ENCODE measurements around the gene SPEG. TPM values are rescaled to one million over a fixed set of nuclear protein-coding genes. Genes with fewer than 3 reads are reported as not detected.

Gene SPEG
- total and polyA plus RNA-seq, 4 experiments from 2014 or later: 0.15 to 9.0 (median 4.5) TPM

GRCh38 chr2:219513787-219514186 lies 79.1 kb downstream of the SPEG start:
- Histone ChIP-seq H3K27me3 (ENCODE audit: insufficient read depth, low read length) (peaks cover 10% of the 10 kb centered on the region), H3K4me1 (ENCODE audit: insufficient read depth, low read length) (peaks cover 25% of the 10 kb centered on the region), H3K36me3 (ENCODE audit: insufficient read depth, low read length) (no peaks in the 10 kb centered on the region), H3K4me3 (ENCODE audit: low read length in 2 of 2) (no peak overlapping the region), H3K27ac (ENCODE audit: low read depth, low read length) (no peak overlapping the region), H3K9me3 (ENCODE audit: control insufficient read depth in 1 of 2, low read length in 2 of 2) (no peaks in the 10 kb centered on the region)
- H3K4me3 Mint-ChIP-seq: peak overlapping the region in 5 of 8 donors; percentile 15 to 52 (median 26)
- no peak for DNase-seq
- H3K27ac Mint-ChIP-seq: peak overlapping the region in 1 of 7 donors; percentile 8
- H3K27me3 Mint-ChIP-seq: peaks cover 66 to 72% of the 10 kb centered on the region in 2 donors
- peaks cover 0 to 1% of the 10 kb centered on the region in 2 donors for H3K36me3 Mint-ChIP-seq
- CTCF ChIA-PET (ENCODE audit: partially characterized antibody): interaction anchor here (0.9 to 1.0 kb wide), 2 partner anchors 14 to 18 kb away, joined by 3 read pairs; a partner anchor contains a TSS
- peaks cover 9 to 33% (median 20%) of the 10 kb centered on the region in 4 donors for H3K4me1 Mint-ChIP-seq
- POLR2A ChIA-PET (ENCODE audit: partially characterized antibody): no interaction called here
- no peaks in the 10 kb centered on the region for H3K9me3 Mint-ChIP-seq
- intact Hi-C loops (cut with micrococcal nuclease): no loop called here

DNA sequence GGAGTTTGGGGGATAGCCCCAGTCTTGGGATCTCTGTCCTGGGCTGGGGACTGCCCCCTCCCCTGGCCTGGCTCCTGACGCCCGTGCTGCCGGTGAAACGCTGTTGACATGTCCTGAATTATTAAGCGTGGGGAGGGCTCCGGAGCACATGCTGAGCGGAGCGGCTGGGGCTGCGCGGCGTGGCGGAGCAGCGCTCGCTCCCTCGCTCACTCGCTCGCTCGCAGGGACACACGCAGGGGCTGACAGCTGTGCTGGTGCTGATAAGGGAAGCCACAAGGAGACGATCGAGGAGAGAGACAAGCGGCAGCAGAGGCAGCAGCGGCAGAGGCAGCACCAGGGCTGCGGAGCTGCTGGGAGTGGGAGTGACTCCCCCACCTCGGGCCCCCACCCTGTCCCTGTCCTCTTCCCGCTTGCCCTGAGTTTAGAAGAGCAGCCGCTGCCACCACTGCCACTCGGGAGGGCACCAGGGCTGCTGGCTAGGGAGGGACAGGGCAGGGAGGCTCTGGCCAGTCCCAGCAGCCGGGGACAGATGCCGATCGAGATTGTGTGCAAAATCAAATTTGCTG lies 79.6 kb downstream of the SPEG start, which contains the start of gene ASIC4:
TSS of gene ASIC4 (plus strand) at position 287 of the 566 bp plus-strand sequence. CDS start at position 530, 243 bp downstream.
- no peak for DNase-seq
- Mint-ChIP-seq H3K9me3 (no peaks in the 10 kb centered on the region), H3K27ac (peak within 1 kb of the TSS in 1 of 7 donors; percentile 8), H3K4me3 (peak within 1 kb of the TSS in 6 of 8 donors; percentile 15 to 67 (median 26)), H3K36me3 (peaks cover 0 to 1% of the 10 kb centered on the region in 2 donors), H3K27me3 (peaks cover 69 to 73% of the 10 kb centered on the region in 2 donors), H3K4me1 (peaks cover 10 to 33% (median 20%) of the 10 kb centered on the region in 4 donors)
- H3K27me3 ChIP-seq (ENCODE audit: insufficient read depth, low read length): peaks cover 10% of the 10 kb centered on the region
- peaks cover 24% of the 10 kb centered on the region for H3K4me1 ChIP-seq (ENCODE audit: insufficient read depth, low read length)
- H3K27ac ChIP-seq (ENCODE audit: low read depth, low read length): no peak within 1 kb of the TSS
- no peak within 1 kb of the TSS for H3K4me3 ChIP-seq (ENCODE audit: low read length in 2 of 2)
- intact Hi-C loops (cut with micrococcal nuclease): no loop called here
- H3K36me3 ChIP-seq (ENCODE audit: insufficient read depth, low read length): no peaks in the 10 kb centered on the region
- ChIA-PET CTCF (ENCODE audit: partially characterized antibody) (interaction anchor here (0.9 to 1.0 kb wide), 2 partner anchors 14 to 18 kb away, joined by 3 read pairs; a partner anchor contains a TSS), POLR2A (ENCODE audit: partially characterized antibody) (no interaction called here)
- H3K9me3 ChIP-seq (ENCODE audit: control insufficient read depth in 1 of 2, low read length in 2 of 2): no peaks in the 10 kb centered on the region

- peaks cover 67 to 73% of the 10 kb centered on the region in 2 donors for H3K27me3 Mint-ChIP-seq
- Histone ChIP-seq H3K4me3 (ENCODE audit: low read length in 2 of 2) (no peak overlapping the region), H3K9me3 (ENCODE audit: control insufficient read depth in 1 of 2, low read length in 2 of 2) (no peaks in the 10 kb centered on the region), H3K27ac (ENCODE audit: low read depth, low read length) (no peak overlapping the region), H3K27me3 (ENCODE audit: insufficient read depth, low read length) (peaks cover 10% of the 10 kb centered on the region), H3K4me1 (ENCODE audit: insufficient read depth, low read length) (peaks cover 19% of the 10 kb centered on the region), H3K36me3 (ENCODE audit: insufficient read depth, low read length) (no peaks in the 10 kb centered on the region)
- H3K9me3 Mint-ChIP-seq: no peaks in the 10 kb centered on the region
- DNase-seq: no peak
- H3K4me1 Mint-ChIP-seq: peaks cover 7 to 27% (median 15%) of the 10 kb centered on the region in 4 donors
- ChIA-PET POLR2A (ENCODE audit: partially characterized antibody) (no interaction called here), CTCF (ENCODE audit: partially characterized antibody) (interaction anchor here (2.3 kb wide), 1 partner anchor 15 kb away, joined by 13 read pairs; no protein-coding TSS in a partner anchor)
- intact Hi-C loops (cut with micrococcal nuclease): no loop called here
- no peaks in the 10 kb centered on the region for H3K36me3 Mint-ChIP-seq
- no peak overlapping the region for H3K27ac Mint-ChIP-seq
- H3K4me3 Mint-ChIP-seq: peak overlapping the region in 2 of 8 donors; percentile 15 to 17
These were observed 80.2 kb downstream of the SPEG start for GRCh38 chr2:219514836-219515235.

DNA sequence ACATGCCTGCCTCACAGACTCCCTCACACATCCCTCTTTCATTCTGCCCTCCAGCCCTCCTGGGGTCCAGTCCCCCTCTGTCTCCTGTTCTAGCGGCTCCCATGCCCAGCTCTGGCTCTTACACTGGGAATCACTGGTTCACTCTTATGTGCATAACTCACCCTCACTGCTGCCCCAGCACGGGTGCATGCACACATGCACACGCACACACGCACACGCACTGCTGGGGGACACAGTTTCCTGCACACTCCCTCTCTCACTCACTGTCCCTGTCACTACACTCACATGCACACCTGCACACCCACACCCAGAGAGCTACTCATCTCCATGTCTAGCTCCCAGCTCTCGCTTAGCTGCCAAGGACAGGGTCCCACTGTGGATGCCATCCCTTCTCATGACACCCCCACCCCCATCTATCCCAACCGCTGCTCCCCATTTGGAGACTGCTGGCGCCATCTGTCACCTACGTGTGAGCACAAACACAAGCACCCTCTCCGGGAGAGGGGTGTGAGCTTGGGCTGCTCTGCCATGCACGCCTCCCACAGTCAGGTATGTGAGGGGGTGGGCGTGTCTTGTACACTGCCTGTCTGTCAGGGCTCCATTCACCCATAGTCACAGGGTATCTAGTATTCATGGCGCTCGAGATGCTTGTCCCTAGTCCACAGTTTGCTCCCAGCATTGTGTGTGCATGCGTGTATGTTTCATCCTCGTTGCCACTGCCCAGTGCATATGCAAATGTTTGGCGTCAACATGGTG lies 81.4 kb downstream of the SPEG start:
- no peaks in the 10 kb centered on the region for H3K36me3 ChIP-seq (ENCODE audit: insufficient read depth, low read length)
- H3K27ac ChIP-seq (ENCODE audit: low read depth, low read length): no peak overlapping the region
- POLR2A ChIA-PET (ENCODE audit: partially characterized antibody): no interaction called here
- peaks cover 11% of the 10 kb centered on the region for H3K4me1 ChIP-seq (ENCODE audit: insufficient read depth, low read length)
- H3K9me3 Mint-ChIP-seq: no peaks in the 10 kb centered on the region
- no peak for DNase-seq
- H3K4me3 ChIP-seq (ENCODE audit: low read length in 2 of 2): no peak overlapping the region
- intact Hi-C loops (cut with micrococcal nuclease): no loop called here
- H3K4me1 Mint-ChIP-seq: peaks cover 4 to 19% (median 9%) of the 10 kb centered on the region in 4 donors
- H3K9me3 ChIP-seq (ENCODE audit: control insufficient read depth in 1 of 2, low read length in 2 of 2): no peaks in the 10 kb centered on the region
- no peaks in the 10 kb centered on the region for H3K36me3 Mint-ChIP-seq
- H3K27me3 Mint-ChIP-seq: peaks cover 70% of the 10 kb centered on the region in 2 donors
- H3K27me3 ChIP-seq (ENCODE audit: insufficient read depth, low read length): peaks cover 3% of the 10 kb centered on the region
- H3K27ac Mint-ChIP-seq: peak overlapping the region in 1 of 7 donors; percentile 65
- CTCF ChIA-PET (ENCODE audit: partially characterized antibody): interaction anchor here (1.5 to 2.3 kb wide), 2 partner anchors 14 to 21 kb away, joined by 4 to 13 read pairs; a partner anchor contains a TSS
- peak overlapping the region in 1 of 8 donors; percentile 50 for H3K4me3 Mint-ChIP-seq

DNA sequence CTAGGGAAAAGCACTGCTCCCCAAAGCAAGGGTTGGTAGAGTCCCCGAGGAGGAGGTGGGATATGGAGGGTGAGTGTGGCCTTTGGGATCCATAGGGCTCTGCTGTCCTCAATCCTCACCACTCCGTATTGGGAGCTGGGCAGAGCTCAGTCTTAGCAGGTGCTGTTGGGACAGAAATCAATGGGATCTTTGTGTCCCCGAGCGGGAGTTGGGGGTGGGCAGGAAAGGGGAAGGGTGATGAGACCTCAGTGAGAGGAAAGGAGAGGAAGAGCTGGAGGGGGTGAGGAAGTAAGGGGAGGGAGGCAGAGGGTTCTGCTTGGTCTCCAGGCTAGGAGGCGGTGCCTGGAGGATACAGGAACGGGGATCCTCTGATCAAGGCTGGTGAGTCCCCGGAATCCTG lies 82.2 kb downstream of the SPEG start:
- peaks cover 73% of the 10 kb centered on the region in 2 donors for H3K27me3 Mint-ChIP-seq
- POLR2A ChIA-PET (ENCODE audit: partially characterized antibody): interaction anchor here (0.9 kb wide), 1 partner anchor 7 kb away, joined by 3 read pairs; no protein-coding TSS in a partner anchor
- no peak overlapping the region for H3K4me3 Mint-ChIP-seq
- H3K9me3 Mint-ChIP-seq: no peaks in the 10 kb centered on the region
- H3K27ac Mint-ChIP-seq: no peak overlapping the region
- DNase-seq: no peak
- no peaks in the 10 kb centered on the region for H3K36me3 Mint-ChIP-seq
- H3K4me1 Mint-ChIP-seq: peaks cover 7 to 26% (median 13%) of the 10 kb centered on the region in 4 donors
- H3K27me3 ChIP-seq (ENCODE audit: insufficient read depth, low read length): peaks cover 10% of the 10 kb centered on the region
- CTCF ChIA-PET (ENCODE audit: partially characterized antibody): interaction anchor here (1.5 to 2.3 kb wide), 2 partner anchors 13 to 21 kb away, joined by 4 to 13 read pairs; a partner anchor contains a TSS
- no peaks in the 10 kb centered on the region for H3K36me3 ChIP-seq (ENCODE audit: insufficient read depth, low read length)
- H3K4me3 ChIP-seq (ENCODE audit: low read length in 2 of 2): no peak overlapping the region
- intact Hi-C loops (cut with micrococcal nuclease): no loop called here
- H3K9me3 ChIP-seq (ENCODE audit: control insufficient read depth in 1 of 2, low read length in 2 of 2): no peaks in the 10 kb centered on the region
- peaks cover 11% of the 10 kb centered on the region for H3K4me1 ChIP-seq (ENCODE audit: insufficient read depth, low read length)
- no peak overlapping the region for H3K27ac ChIP-seq (ENCODE audit: low read depth, low read length)

- ChIA-PET CTCF (ENCODE audit: partially characterized antibody) (interaction anchor here (0.7 to 4.1 kb wide), 5 partner anchors 9 to 24 kb away, joined by 3 to 23 read pairs (median 10); no protein-coding TSS in a partner anchor), POLR2A (ENCODE audit: partially characterized antibody) (no interaction called here)
- no peaks in the 10 kb centered on the region for H3K36me3 Mint-ChIP-seq
- H3K9me3 Mint-ChIP-seq: no peaks in the 10 kb centered on the region
- Histone ChIP-seq H3K27ac (ENCODE audit: low read depth, low read length) (no peak overlapping the region), H3K27me3 (ENCODE audit: insufficient read depth, low read length) (peaks cover 12% of the 10 kb centered on the region), H3K4me1 (ENCODE audit: insufficient read depth, low read length) (peaks cover 13% of the 10 kb centered on the region), H3K36me3 (ENCODE audit: insufficient read depth, low read length) (no peaks in the 10 kb centered on the region), H3K9me3 (ENCODE audit: control insufficient read depth in 1 of 2, low read length in 2 of 2) (no peaks in the 10 kb centered on the region), H3K4me3 (ENCODE audit: low read length in 2 of 2) (no peak overlapping the region)
- no peak for DNase-seq
- intact Hi-C loops (cut with micrococcal nuclease): no loop called here
- peaks cover 9 to 25% (median 15%) of the 10 kb centered on the region in 4 donors for H3K4me1 Mint-ChIP-seq
- peaks cover 67 to 69% of the 10 kb centered on the region in 2 donors for H3K27me3 Mint-ChIP-seq
- H3K27ac Mint-ChIP-seq: no peak overlapping the region
- peak overlapping the region in 1 of 8 donors; percentile 6 for H3K4me3 Mint-ChIP-seq
These were observed 83.5 kb downstream of the SPEG start for GRCh38 chr2:219517954-219518778.
